NCI-H2227 (cell line): Measurements from ENCODE around the gene TCEAL3.
"Not testable (repeated sequence)": the region's sequence is repeated elsewhere in the genome, so short reads cannot be mapped to it uniquely, and the experiment has no call there.

ENCODE experiments used
- DNase-seq: peaks from one replicate; lab custom pipeline; 2025; ENCODE audit not compliant: unreplicated experiment; lab: John Stamatoyannopoulos, UW

The TCEAL3 gene

DNA sequence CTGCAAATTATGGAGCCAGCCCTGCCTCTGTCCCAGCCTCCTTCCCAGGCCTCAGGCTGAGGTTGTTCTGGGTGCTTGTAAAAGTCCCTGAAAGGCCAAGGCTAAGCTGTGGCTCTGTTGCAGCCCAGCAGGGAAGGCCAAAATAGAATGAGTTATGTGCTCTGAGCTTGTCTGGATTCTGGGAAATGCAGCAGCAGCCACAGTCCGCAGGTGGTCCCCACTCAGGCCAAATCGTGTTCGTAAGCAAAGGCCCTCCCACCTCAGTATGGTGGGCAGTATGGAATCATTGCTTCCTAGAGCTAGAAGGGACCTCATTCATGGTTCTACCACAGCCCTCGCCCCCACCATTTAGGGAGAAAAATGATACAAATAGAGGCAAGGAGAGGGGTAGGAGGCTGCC is 16.3 kb downstream of the TCEAL3 start:
- peak; percentile 65 for DNase-seq

DNA sequence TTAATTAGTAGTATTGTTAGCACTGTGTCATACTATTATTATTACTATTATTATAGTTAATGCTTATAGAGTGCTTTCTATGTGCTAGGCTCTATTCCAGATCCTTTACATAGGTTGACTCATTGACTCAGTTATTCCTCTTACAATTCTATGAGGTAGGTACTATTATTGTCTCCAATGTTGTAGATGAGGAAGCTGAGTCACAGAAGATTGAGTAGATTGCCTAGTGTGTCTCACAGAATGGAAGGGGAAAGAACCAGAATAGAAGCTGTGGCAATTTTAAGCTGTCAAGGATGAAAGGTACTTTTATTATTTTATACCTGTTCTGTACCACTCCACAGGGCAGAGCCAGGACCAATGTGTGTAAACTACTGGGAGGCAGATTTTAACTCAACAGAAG is 19.1 kb downstream of the TCEAL3 start:
- DNase-seq, result no peak

DNA sequence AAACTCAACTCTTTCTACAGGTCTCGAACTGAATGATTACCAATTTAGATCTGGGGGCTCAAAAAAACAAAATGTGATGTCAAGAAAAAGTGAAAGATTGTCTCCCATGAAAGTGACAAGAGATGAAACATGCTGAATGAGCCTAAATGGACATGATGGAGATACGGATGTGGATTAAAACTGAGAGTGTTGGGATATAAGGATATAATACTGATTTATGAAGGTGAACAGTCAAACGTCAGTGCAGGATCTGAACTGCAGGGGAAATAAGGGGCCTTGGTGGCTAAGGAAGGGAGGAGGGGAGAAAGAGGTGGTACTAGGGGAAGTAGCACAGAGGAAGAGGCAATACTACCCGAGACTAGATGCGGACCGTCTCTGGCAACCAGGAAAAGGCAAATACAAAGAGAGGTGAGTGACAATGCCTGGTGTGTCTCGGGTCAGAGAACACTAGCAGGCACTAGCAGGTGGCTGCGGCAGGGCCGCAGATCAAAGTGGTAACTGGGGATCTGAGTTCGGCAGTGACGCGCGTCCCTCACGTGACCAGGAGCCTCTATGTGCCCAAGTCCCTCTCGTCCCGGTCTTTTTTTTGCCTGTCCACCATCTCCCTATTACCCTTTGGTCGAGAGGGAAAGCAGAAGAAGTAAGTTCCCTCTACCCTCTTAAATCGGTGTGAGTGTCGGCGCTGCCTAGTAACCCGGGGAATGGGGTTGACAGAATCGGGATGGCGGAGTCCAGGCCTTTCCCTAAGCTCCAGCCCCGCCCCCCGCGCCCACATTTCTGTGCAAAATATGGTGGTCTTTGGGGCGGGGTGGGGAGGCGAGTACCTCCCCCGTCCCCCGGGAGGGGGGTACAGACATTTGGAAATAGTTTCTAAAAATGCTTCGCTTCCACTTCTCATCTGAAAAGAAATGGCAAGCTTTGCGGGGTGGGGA is 20.9 kb downstream of the TCEAL3 start, which contains the start of gene TCEAL1:
Gene TCEAL1 (plus strand): TSS at position 590 of the 932 bp plus-strand sequence. CDS start 942 bp downstream, outside the sequence.
- peak; percentile 76 for DNase-seq

DNA sequence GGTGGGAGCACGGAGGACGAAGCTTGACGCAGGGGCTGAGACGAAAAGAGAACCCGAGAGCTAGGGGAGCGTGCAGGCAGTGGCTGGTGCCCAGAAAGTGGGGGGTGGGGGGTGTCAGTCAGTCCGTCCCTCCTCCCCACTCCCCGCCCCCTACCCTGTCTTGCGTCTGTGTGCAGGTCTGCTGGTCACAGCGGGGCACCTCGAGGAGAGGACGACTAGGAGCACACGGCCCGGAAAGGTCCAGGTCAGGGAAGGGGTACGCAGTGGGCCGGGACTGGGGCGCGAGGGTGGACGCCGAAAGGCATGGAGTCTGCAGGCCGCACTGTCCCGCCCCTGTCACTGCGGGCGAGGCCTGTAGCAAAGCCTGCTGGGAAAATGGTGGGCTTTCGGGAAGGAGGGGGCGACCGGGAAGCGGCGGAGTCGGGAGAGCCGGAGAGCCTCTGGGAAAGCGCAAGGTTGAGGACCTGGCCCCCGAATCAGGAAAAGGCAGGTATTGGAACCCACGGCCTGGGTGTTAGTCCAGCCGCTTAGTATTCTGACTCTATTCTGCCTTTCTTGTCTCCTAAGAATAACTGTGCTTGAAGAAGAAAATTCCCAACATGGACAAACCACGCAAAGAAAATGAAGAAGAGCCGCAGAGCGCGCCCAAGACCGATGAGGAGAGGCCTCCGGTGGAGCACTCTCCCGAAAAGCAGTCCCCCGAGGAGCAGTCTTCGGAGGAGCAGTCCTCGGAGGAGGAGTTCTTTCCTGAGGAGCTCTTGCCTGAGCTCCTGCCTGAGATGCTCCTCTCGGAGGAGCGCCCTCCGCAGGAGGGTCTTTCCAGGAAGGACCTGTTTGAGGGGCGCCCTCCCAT is 21.8 kb downstream of the TCEAL3 start:
- peak; percentile 88 for DNase-seq

DNA sequence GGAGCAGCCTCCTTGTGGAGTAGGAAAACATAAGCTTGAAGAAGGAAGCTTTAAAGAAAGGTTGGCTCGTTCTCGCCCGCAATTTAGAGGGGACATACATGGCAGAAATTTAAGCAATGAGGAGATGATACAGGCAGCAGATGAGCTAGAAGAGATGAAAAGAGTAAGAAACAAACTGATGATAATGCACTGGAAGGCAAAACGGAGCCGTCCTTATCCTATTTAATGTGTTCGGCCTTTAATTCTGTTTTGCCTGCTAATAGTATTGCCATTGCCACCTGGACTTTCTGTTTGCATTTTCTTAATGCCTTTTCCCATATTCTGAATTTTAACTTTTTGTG is 22.4 kb downstream of the TCEAL3 start:
- no peak for DNase-seq

DNA sequence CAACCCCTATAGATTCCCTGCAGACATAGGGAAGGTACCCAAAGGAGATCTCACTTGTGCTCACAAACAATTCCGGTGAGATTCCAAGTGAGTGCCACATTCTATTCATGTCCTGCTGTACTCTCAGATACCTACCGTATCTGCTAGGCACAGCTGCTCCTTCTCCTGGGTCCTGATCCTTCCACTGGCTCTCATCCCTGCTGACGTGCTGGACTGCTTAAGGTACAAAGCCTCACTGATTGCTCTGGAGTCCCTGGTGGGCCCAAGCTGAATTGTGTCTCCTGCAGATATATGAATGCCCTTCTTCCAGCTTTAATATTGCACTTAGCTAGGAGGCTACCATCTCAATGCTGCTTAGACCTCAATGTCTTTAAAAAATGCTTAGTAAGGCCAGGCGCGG is 23.4 kb downstream of the TCEAL3 start:
- no peak for DNase-seq

DNA sequence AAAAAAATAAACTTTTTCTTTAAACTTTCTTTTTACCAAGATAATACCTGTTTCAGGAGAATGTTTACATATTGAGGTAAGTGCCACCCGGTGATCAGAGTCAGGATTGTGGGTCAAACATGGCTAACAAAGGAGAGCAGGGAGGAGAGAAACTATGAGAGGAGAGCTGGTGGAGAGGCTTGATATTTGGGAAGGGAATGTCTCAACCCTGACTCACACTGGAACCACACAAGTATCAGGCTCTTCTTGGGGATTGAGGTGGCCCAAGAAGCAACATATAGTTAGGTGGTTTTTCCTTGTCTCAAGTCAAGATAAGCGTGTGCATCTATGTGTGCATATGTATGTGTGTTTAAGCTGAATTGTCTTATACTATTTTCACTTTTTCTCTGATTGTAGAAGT is 27.7 kb downstream of the TCEAL3 start:
- DNase-seq, result no peak

DNA sequence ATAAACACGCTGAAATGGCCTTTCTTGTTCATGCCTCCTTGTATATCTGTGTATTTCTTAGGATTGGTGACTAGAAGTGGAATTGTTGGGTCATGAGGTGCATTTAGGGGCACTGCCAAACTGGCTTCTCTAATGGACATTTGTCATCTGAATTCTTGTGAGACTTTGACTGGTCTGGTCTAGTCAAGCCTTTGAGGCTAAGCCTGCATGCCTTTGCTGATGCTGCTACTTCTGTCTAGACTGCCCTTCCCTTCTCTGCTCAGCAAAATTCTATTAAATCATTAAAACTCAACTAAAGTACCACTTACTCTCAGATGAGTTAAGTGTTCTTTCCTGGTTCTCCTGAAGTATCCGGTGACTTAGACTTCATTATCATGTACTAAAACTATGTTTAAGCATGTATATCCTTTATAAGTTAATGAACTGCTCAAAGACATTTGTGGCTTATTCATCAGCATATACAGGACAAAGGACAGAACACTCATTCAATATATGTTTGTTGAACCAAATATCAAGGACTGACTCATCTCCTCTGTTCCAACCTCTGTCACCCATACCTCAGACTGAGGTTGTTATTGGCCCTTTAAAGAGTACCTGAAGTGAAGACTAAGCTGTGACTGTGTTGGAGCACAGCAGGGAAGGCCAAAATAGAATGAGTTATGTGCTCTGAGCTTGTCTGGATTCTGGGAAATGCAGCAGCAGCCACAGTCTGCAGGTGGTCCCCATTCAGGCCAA is 30.0 kb downstream of the TCEAL3 start:
- peak; percentile 4 for DNase-seq

DNA sequence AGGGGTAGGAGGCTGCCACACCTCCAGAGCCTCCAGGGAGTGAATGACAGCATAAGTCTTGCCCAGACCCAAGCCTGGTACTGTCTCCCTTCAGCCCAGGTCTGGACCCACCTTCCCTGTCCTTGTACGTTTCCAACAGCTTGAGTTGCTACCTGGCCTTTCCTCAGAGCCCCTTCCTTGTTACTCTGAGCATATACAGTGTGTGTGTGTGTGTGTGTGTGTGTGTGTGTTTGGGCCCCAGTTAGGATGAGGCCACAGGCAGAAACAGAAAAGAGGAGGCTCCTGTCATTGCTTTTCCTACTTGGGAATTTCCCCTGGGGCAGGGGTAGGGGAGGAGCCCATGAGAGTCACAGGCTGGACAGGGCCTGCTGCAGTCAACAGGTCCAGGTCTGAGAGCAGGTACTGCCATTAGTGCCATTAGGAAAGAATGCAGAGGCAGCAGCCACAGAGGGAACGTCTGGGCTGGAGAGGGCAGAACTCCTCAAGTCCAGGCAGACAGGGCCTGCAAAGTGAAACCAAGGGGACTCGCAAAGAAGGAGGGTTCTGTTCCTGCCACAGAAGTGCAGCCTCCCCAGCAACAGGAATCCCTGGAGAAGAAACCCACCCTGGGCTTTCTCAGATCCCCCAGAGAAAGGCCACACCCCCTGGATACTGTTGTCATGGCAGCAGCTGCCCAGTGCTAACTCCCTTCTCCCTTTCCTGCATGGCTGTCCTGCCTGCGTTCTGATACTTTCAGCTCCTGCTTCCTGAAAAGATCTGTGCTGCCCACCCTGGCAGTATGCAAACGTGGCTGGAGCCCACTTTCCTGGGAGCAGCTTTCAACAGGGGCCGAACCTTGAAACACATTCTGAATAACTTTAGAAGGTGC is 30.9 kb downstream of the TCEAL3 start:
- peak; percentile 82 for DNase-seq

DNA sequence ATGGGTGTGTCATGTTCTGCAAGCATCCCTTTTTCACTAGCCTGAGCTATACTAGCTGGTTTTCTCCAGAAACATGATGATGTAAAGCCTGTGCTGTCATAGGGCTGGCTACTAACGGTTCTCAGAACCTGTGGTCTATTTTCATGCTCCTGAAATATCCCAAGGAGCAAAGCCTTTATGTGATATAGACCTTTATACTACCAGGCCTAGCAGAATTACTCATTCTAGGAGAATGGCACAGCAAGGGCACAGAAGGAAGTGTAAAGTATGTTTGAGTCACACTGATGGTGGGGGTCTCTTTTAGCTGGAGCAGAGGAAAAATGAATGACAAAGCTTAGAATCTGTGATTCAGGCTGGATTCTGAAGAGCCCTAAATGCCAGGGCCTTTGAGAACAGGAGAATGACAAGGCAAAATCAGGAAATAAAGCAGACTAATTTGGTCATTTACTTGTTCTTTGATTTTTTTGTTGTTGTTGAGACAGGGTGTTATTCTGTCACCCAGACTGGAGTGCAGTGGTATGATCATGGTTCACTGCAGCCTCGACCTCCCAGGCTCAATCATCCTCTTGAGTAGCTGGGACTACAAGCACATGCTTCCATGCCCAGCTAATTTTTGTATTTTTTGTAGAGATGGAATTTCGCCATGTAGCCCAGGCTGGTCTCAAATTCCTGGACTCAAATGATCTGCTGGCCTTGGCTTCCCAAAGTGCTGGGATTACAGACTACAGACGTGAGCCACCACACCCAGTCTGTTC is 32.8 kb downstream of the TCEAL3 start:
- no peak for DNase-seq

DNA sequence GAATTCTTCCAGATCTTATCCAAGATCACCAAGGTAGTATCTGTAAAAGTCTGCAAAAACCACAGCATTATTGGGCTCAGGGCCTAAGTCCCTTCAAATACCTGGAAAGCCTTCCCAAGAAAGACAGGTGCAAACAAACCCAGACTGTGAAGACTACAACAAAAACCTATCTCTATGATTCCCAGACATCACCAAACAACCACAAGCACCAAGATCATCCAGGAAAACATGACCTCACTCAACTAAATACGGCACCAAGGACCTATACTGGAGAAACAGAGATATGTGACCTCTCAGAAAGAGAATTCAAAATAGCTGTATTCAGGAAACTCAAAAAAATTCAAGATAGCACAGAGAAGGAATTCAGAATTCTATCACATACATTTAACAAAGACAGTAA is 36.4 kb downstream of the TCEAL3 start:
- no peak for DNase-seq

DNA sequence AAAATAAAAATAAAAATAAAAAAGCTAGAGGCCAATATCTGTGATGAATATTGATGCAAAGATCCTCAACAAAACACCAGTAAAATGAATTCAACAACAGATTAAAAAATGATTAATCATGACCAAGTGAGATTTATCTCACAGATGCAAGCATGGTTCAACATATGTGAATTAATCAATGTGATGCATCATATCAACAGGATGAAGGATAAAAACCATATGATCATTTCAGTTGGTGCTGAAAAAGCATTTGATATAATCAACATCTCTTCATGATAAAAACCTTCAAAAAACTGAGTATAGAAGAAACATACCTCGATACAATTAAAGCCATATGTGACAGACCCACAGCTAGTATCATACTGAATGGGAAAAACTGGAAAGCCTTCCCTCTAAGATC is 39.9 kb downstream of the TCEAL3 start:
- DNase-seq, result no peak

DNA sequence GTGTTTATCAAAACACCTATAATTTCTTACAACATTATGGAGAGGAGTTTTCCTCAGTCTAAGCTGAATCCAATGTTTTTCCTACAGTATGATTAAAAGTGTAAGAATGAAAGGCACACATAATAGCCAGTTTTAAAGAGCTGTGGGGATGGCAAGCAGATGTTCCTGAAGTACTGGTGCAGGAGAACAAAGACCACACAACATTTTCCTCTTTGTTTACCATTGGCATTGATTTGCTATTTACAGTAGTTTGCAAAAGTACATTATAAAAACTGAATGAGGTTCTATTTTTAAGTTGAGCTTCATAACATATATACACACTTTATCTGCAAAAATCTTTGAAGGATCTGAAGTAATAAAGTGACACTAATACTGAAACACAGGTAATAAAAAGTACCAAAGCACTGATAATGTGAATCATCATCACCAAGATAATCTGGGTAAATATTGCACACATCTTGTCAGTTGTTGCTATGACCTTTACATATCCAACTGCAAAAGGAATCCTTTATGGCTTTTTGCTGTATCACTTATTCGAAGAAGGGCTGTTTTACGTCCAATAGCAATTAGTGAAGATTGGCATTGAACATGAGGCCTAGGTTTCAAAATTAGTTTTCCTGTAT is 43.5 kb downstream of the TCEAL3 start:
- DNase-seq, result no peak

DNA sequence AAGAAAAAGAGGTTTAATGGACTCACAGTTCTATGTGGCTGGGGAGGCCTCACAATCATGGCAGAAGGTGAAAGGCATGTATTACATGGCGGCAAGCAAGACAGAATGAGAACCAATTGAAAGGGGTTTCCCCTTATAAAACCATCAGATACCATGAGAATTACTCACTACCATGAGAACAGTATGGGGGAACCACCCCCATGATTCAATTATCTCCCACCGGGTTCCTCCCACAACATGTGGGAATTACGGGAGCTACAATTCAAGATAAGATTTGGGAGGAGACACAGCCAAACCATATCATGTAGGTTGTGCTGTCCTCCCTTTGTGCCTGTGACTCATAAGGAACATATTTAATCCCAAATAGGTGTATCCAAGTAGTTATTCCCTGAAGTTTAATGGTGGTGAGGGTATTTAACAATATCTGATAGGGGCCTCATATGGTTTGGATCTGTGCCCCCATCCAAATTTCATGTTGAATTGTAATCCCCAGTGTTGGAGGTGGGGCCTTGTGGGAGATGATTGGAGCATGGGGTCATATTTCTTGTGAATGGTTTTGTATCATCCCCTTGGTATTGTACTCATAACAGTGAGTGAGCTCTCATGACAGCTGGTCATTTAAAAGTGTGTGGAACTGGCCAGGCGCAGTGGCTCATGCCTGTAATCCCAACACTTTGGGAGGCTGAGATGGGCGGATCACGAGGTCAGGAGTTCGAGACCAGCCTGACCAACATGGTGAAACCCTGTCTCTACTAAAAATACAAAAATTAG is 47.7 kb downstream of the TCEAL3 start:
- DNase-seq, result not testable (repeated sequence)

DNA sequence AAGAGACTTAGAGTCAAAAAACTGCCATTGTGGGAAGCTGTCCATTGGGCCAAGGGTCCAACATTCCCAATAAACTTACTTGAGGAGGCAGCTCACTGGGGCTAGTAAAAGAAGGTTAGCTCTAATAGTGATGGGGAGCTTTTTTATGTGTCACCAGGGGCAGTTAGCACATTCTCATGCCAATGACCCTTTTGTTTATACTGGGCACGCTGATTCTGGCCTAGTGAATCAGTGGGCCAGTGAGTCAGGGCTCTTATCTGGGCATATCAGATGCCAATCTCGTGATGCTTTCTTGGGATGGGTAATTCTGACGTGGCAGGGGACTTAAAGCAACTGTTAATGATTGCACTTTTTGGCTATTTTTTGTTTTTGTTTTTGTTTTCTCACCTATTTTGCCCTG is 48.9 kb downstream of the TCEAL3 start:
- DNase-seq, result no peak

DNA sequence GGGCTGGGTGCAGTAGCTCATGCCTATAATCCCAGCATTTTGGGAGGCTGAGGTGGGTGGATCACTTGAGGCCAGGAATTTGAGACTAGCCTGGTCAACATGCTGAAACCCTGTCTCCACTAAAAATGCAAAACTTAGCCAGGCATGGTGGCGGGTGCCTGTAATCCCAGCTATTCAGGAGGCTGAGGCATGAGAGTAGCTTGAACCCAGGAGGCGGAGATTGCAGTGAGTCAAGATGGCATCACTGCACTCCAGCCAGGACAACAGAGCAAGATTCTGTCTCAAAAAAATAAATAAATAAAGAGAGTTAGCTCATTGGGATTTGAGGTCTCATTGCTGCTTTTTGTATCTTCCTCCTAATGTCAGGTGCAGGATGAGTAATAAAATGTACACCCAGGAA is 49.3 kb downstream of the TCEAL3 start:
- not testable (repeated sequence) for DNase-seq

DNA sequence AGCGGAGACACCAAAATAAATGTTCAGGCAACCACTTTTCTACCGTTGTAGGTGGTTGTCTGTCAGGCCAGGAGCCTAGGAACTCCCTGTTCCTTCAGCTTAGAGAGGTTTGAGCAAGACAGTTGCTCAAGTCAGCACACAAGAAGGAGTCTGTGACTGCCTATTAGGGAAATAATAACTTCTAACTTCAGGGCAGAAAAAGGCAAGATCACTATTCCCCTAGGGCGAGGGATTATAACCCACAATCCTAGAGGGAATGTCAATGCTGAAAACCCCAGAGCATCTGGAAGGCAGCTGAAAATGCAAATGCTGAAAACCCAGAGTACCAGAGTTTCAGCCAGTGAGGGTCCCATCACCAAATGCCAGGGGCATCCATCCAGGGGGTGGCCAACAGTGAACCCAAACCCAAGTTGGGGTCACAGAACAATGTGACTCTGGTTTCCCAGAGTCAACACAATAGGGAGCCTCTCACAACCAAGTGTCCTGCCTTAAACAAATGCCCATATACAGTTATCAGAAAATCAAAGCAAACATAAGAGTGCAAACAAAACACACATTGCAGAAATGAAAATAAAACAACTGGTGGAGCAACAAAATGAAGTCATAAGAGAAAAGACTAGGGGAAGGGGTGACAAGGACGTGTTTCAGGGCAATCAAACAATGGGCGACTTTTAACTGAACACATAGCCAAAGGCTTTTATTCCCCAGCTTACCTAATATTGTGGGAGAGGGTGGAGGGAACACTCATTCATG is 51.1 kb downstream of the TCEAL3 start:
- no peak for DNase-seq

DNA sequence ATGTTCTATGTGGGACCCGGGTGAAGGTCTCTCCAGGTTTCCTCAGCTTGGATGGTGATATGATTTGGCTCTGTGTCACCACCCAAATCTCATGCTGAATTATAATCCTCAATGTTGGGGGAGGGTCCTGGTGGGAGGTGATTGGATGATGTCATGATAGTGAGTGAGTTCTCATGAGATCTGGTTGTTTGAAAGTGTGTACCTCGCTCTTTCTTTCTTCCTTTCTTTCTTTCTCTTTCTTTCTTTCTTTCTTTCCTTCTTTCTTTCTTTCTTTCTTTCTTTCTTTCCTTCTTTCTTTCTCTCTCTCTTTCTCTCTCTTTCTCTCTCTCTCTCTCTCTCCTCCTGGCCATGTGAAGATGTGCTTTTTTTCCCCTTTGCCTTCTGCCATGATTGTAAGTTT is 51.7 kb downstream of the TCEAL3 start:
- not testable (repeated sequence) for DNase-seq
